Transverse colon (tissue), 4 donors: Measurements from ENCODE around the gene JCAD.

ENCODE experiments used
- CTCF ChIP-seq, 5 experiments: fragments of 200-600 bp in 3 of 5; fragments of 450-650 bp in 2 of 5; sonication (generic) in 3 of 5; IDR thresholded peaks; 1 replicate in 2 of 5; 2 replicates in 3 of 5; pipeline ENCODE4 v1.5.1; 2016 to 2017; ENCODE audit warnings: antibody characterized with exemption in 5 of 5, inconsistent platforms in 3 of 5, mild to moderate bottlenecking in 2 of 5, moderate library complexity in 1 of 5
- EP300 ChIP-seq: sonication (generic); formaldehyde crosslinking; IDR thresholded peaks from one replicate; pipeline ENCODE4 v1.6.1; 2017; ENCODE audit warnings: antibody characterized with exemption, low read depth
- POLR2A ChIP-seq: fragments of 450-650 bp; IDR thresholded peaks from one replicate; pipeline ENCODE4 v1.6.1; 2016; ENCODE audit warnings: antibody characterized with exemption, mild to moderate bottlenecking, moderate library complexity
- POLR2AphosphoS5 ChIP-seq, 3 donors: sonication (generic); formaldehyde crosslinking; IDR thresholded peaks; one replicate each; pipeline ENCODE4 v1.6.1; 2016; ENCODE audit warnings: antibody characterized with exemption in 3 of 3

DNA sequence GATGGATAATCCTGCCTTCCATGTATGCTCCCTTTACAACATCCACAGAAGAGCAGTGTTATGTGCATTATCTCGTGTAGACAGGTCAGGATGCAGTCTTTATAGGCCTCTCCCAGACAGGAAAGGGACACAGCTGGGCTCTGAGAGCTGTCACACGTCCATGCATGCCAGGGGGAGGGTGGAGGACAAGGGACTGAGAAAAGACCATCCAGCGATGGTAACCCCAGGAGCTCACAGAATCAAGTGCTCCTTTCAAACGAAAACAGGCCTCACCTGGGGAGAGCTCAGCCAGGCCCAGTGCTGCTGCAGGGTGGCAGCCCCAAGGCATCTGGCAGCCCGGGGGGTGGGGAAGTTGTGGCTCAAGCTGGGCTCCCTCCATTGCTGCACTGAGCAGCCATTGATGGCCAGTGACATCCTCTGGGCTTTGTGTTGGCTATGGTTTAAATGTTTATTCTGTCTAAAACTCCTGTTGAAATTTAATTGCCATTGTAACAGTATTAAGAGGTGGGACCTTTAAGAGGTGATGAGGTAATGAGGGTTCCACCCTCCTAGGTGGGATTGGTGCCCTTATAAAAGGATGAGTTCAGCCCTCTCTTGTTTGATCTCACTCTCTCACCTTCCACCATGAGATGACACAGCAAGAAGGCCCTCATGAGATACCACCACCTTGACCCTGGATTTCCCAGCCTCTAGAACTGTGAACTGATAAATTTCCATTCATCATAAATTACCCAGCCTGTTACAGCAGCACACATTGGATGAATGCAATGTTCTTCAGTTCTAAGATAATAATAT is 15.7 kb downstream of the JCAD start:
- no peak for TF ChIP-seq CTCF (IDR thresholded peaks at IDR 0.05)
- TF ChIP-seq POLR2A, result no peak
- TF ChIP-seq EP300, result no peak
- no peak for TF ChIP-seq POLR2AphosphoS5 (IDR thresholded peaks at IDR 0.05)
